K562 (cell line): Measurements from ENCODE around the gene KCNAB1. TPM values are rescaled to one million over a fixed set of nuclear protein-coding genes. Genes with fewer than 3 reads are reported as not detected.

Experiments
- ATAC-seq: fragments of 200-7000 bp; cut with Tn5 transposase; 3 replicates; pipeline ENCODE4 v1.9.1; 2020; ENCODE audit warnings: moderate library complexity
- BruUV-seq: library from RNA; stranded (reverse); fragments of 400-500 nt; replicated peaks from 2 replicates; lab custom pipeline; 2021; lab: Mats Ljungman, UMichigan
- CTCF ChIA-PET: fragments of 300-600 bp; formaldehyde crosslinking; extraction: SDS; loops from one replicate; lab custom pipeline; 2021; ENCODE audit warnings: low intra/inter-chr PET ratio; lab: Yijun Ruan, JAX
- POLR2A ChIA-PET: fragments of 300-600, 350-650 bp; sonication (Branson Sonifier 250); formaldehyde crosslinking; extraction: SDS; loops from one replicate; lab custom pipeline; 2021; ENCODE audit warnings: antibody characterized with exemption, inconsistent platforms; lab: Yijun Ruan, JAX
- DNase-seq, 4 experiments: peaks; one replicate each; pipeline versions ENCODE4 v3.0.0 to v3.0.0-alpha.2; 2011 to 2018; ENCODE audit warnings: low spot score in 3 of 4, mixed read lengths in 3 of 4; ENCODE audit errors: extremely low read depth in 1 of 4
- FAIRE-seq: peaks from 2 replicates; lab custom pipeline; 2011; peaks lifted over from hg19 to GRCh38; lab: Jason Lieb, UNC
- H2AFZ ChIP-seq: 2 replicates; pipeline ENCODE4 v1.6.0; 2011; ENCODE audit warnings: low read depth, low read length, control low read depth, inconsistent platforms
- H3K27ac ChIP-seq: fragments of 200-600 bp; 3 replicates; pipeline ENCODE4 v1.8.0; 2011; ENCODE audit warnings: low read depth, mild to moderate bottlenecking, control low read depth, inconsistent platforms, low read length, moderate library complexity, mixed read lengths; ENCODE audit errors: extremely low read depth
- H3K27me3 ChIP-seq, 2 experiments: fragments of 300-600 bp in 1 of 2; 2 replicates in 1 of 2; 3 replicates in 1 of 2; pipeline versions ENCODE4 v1.6.0 to v1.8.0; 2011; ENCODE audit warnings: inconsistent platforms in 2 of 2, low read length in 2 of 2, mild to moderate bottlenecking in 1 of 2, mixed read lengths in 1 of 2, moderate library complexity in 1 of 2; ENCODE audit not compliant: control insufficient read depth in 2 of 2, insufficient read depth in 2 of 2
- H3K36me3 ChIP-seq: fragments of 300-600 bp; 3 replicates; pipeline ENCODE4 v1.8.0; 2011; ENCODE audit warnings: mild to moderate bottlenecking, low read length, inconsistent platforms; ENCODE audit not compliant: control insufficient read depth, insufficient read depth
- H3K4me1 ChIP-seq, 2 experiments: fragments of 200-600 bp in 1 of 2; replicated peaks in 1 of 2; 2 replicates in 1 of 2; 3 replicates in 1 of 2; pipeline versions ENCODE4 v1.5.1 to v1.8.0; 2011; ENCODE audit warnings: inconsistent platforms in 2 of 2, low read length in 2 of 2, mild to moderate bottlenecking in 1 of 2, mixed read lengths in 1 of 2, moderate library complexity in 1 of 2; ENCODE audit not compliant: control insufficient read depth in 2 of 2, insufficient read depth in 2 of 2
- H3K4me2 ChIP-seq: 2 replicates; pipeline ENCODE4 v1.6.1; 2011; ENCODE audit warnings: low read length, control low read depth, inconsistent platforms, mixed read lengths; ENCODE audit not compliant: insufficient read depth
- H3K4me3 ChIP-seq: fragments of 200-600 bp; sonication (generic), shearing (Covaris generic); 2 replicates; pipeline ENCODE4 v1.5.1; 2016; ENCODE audit warnings: control low read depth, inconsistent platforms
- H3K79me2 ChIP-seq: fragments of 200-600 bp; 3 replicates; pipeline ENCODE4 v1.8.0; 2011; ENCODE audit warnings: low read length, inconsistent platforms; ENCODE audit not compliant: control insufficient read depth, insufficient read depth
- H3K9ac ChIP-seq, 2 experiments: 2 replicates each; pipeline versions ENCODE4 v1.6.0 to v1.6.1; 2011; ENCODE audit warnings: low read depth in 2 of 2, low read length in 2 of 2, control low read depth in 1 of 2, inconsistent platforms in 1 of 2, mild to moderate bottlenecking in 1 of 2, mixed read lengths in 1 of 2; ENCODE audit not compliant: insufficient read depth in 1 of 2
- H3K9me1 ChIP-seq: one replicate; pipeline ENCODE4 v1.6.0; 2011; ENCODE audit warnings: inconsistent platforms, mild to moderate bottlenecking, low read length, moderate library complexity; ENCODE audit not compliant: control insufficient read depth, insufficient read depth
- H3K9me3 ChIP-seq: replicated peaks from 2 replicates; pipeline ENCODE4 v1.5.1; 2011; ENCODE audit warnings: low read depth, low read length, inconsistent platforms; ENCODE audit not compliant: control insufficient read depth, insufficient read depth
- H4K20me1 ChIP-seq: replicated peaks from 2 replicates; pipeline ENCODE4 v1.6.1; 2011; ENCODE audit warnings: low read length, inconsistent platforms, mixed read lengths; ENCODE audit not compliant: control insufficient read depth, insufficient read depth
- FOXJ2 ChIP-seq: fragments of 200-800 bp; sonication (Bioruptor generic); IDR thresholded peaks from 2 replicates; pipeline ENCODE4 v1.6.1; 2016; ENCODE audit warnings: missing genetic modification characterization, missing compliant biosample characterization
- MBD2 ChIP-seq: sonication (generic); IDR thresholded peaks from 2 replicates; pipeline ENCODE4 v1.6.1; 2016; ENCODE audit warnings: low read depth, borderline replicate concordance
- TGIF2 ChIP-seq: sonication (generic); formaldehyde crosslinking; IDR thresholded peaks from 2 replicates; pipeline ENCODE4 v1.8.1; 2022; ENCODE audit warnings: mild to moderate bottlenecking, missing genetic modification reagents, moderate library complexity
- ZFP91 ChIP-seq: sonication (generic); formaldehyde crosslinking; IDR thresholded peaks from 2 replicates; pipeline ENCODE4 v1.8.0; 2022; ENCODE audit warnings: mild to moderate bottlenecking, missing genetic modification reagents
- WGBS: fragments of 100-300 bp; shearing (Covaris generic); methylation state at CpG from one replicate; pipeline ENCODE4 v1.1.6; 2016; ENCODE audit warnings: low coverage, mixed read lengths; ENCODE audit not compliant: insufficient coverage; ENCODE audit errors: missing lambda C conversion rate; 5-methylcytosine and 5-hydroxymethylcytosine counted together
- in situ Hi-C: fragments of 300-500 bp; cut with MboI; formaldehyde crosslinking; loops from 4 replicates; pipeline ENCODE4 v1.15.0; 2018; ENCODE audit warnings: inconsistent platforms, mixed read lengths
- intact Hi-C: fragments of 100-400 bp; cut with micrococcal nuclease; formaldehyde crosslinking; loops from 2 replicates; pipeline ENCODE4 v1.14.2; 2022
- polyA plus RNA-seq, 8 experiments: library from polyadenylated mRNA; depleted of rRNA in 4 of 8; stranded (reverse) in 5 of 8; unstranded in 3 of 8; fragments of >200 nt; fragmentation: Nextera tagmentation in 2 of 8; fragmentation: Illumina TruSeq in 1 of 8; extraction: Ambion mirVana in 2 of 8; extraction: Trizol in 1 of 8; gene quantifications; 2 replicates each; pipeline versions ENCODE4 v1.2.1 to v1.2.3, GENCODE V29; 2011 to 2014; ENCODE audit warnings: inconsistent platforms in 1 of 8, missing spikeins in 1 of 8
- total RNA-seq, 7 experiments: library from RNA; depleted of rRNA in 6 of 7; stranded (reverse); fragments of >200 nt in 6 of 7; fragmentation: Illumina TruSeq in 2 of 7; extraction: Trizol in 2 of 7; gene quantifications; 2 replicates each; pipeline versions ENCODE4 v1.2.1 to v1.2.3, GENCODE V29; 2011 to 2021; ENCODE audit warnings: low replicate concordance in 1 of 7

Gene KCNAB1
- total and polyA plus RNA-seq, 9 of the 15 experiments (the other 6 are each of a cell fraction or from before 2014, with no cell fraction given): 0.14 to 1.2 (median 0.51) TPM

- Histone ChIP-seq H3K4me1 (no peaks in the 10 kb centered on the region), H4K20me1 (no peaks in the 10 kb centered on the region), H3K9me1 (no peaks in the 10 kb centered on the region), H3K9me3 (no peaks in the 10 kb centered on the region), H3K27ac (no peak overlapping the region), H3K4me3 (no peak overlapping the region), H3K27me3 (no peaks in the 10 kb centered on the region; a peak in 1 of 5 replicates), H3K36me3 (no peaks in the 10 kb centered on the region), H3K79me2 (no peaks in the 10 kb centered on the region), H2AFZ (no peak overlapping the region), H3K4me2 (no peak overlapping the region), H3K9ac (no peak overlapping the region)
- TF ChIP-seq MBD2 (no peak), ZFP91 (no peak), TGIF2 (CRISPR knock-in tag) (no peak), FOXJ2 (no peak)
- BruUV-seq: no TSS peak
- DNase-seq (no peak), FAIRE-seq (no peak), ATAC-seq (no peak)
- in situ Hi-C loops: loop anchor here (25.0 kb wide), 1 partner anchor 226 kb away; no protein-coding TSS in a partner anchor
- CTCF ChIA-PET: no interaction called here
- WGBS: 1% methylated on average over 6 of the region's 6 CpGs
- intact Hi-C loops: loop anchor here (10.0 kb wide), 2 partner anchors 116 to 394 kb away; no protein-coding TSS in a partner anchor
- POLR2A ChIA-PET: interaction anchor here (1.0 kb wide), 1 partner anchor 10 kb away, joined by 4 read pairs; no protein-coding TSS in a partner anchor
Observed at GRCh38 chr3:156388497-156389448, 268.4 kb downstream of the KCNAB1 start.
